GM12892 (cell line): ENCODE results near the gene TTC28.

ENCODE experiments used
- POLR2A ChIP-seq: IDR thresholded peaks from 2 replicates; pipeline ENCODE4 v1.6.1; 2011; ENCODE audit warnings: low read depth, low read length, control low read depth
- TAF1 ChIP-seq: IDR thresholded peaks from 2 replicates; pipeline ENCODE4 v1.6.1; 2011; ENCODE audit warnings: low read depth, mild to moderate bottlenecking, control low read depth, low read length, borderline replicate concordance

DNA sequence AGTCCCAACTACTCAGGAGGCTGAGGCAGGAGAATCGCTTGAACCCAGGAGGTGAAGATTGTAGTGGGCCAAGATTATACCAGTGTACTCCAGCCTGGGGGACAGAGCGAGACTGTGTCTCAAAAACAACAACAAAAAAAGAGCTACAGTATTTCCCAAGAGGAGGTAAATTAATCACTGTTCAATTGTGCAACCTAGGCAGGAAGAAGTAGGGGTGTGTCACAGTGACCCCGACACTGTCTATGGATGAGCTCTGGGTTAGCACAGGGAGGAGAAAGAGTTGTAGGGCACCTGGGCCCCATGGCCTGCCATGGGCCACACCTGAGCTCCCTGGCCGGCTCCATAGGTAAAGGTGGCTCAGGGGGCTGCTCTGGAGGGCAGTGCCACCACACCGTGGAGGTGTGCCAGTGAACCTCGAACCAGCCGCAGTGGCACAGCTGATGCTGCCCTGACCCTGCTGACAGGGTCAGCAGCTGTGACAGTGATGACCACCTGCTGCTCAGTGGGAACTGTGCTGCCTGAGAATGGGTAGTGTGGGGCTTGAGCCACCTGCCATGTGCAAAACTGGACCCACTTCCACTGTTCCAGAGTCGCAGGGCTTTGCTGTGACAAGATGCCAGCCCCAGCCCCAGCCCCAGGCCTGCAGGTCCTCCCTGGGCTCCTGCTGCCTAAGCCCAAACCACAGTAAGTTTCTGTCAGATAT lies 676.6 kb downstream of the TTC28 start:
- TF ChIP-seq POLR2A, result no peak
- TF ChIP-seq TAF1, result no peak
